Stimulated activated CD4-positive, alpha-beta T cell treated with anti-CD3 and anti-CD28 coated beads, Interleukin-1b, Interleukin-23, amount 100 ng/mL, for 48 hours (primary cell): ENCODE measurements around the gene RNF123.

Source experiments
- DNase-seq: peaks from one replicate; pipeline ENCODE4 v3.0.0-alpha.2; 2020

RNF123 gene

GRCh38 chr3:49756036-49756435 lies 66.7 kb downstream of the RNF123 start:
- DNase-seq = no peak

- no peak for DNase-seq
These were observed 67.8 kb downstream of the RNF123 start for GRCh38 chr3:49757197-49757596.

DNA sequence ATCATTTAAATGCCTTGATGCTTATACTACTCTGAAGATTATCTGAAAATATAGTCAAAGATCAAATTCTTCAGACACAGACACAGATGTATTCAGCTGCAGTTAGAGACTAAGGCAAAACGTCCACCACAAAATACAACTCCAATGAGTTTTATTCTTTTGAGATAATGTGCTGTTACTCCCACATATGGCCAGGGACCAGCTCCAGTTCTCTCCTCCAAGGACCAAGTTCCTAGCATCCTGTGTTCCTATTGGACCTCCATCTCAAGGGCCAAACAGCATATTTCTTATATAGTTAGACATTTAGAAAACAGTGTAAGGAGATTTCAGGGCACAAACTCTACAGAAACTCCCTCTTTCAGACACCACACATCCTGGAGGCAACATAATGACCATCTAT lies 69.9 kb downstream of the RNF123 start:
- no peak for DNase-seq

DNA sequence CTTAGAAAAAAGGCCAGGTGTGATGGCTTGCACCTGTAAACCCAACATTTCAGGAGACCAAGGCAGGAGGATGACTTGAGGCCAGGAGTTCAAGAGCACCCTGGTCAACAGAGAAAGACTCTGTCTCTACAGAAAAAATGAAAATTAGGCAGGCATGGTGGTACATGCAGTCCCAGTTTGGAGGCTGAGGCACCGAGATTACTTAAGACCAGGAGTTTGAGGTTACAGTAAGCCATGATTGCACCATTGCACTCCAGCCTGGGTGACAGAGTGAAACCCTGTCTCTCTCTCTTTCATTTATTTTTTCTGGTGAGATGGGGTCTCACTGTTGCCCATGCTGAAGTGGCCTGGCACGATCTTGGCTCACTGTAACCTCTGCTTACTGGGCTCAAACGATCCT lies 72.3 kb downstream of the RNF123 start:
- DNase-seq = no peak

DNA sequence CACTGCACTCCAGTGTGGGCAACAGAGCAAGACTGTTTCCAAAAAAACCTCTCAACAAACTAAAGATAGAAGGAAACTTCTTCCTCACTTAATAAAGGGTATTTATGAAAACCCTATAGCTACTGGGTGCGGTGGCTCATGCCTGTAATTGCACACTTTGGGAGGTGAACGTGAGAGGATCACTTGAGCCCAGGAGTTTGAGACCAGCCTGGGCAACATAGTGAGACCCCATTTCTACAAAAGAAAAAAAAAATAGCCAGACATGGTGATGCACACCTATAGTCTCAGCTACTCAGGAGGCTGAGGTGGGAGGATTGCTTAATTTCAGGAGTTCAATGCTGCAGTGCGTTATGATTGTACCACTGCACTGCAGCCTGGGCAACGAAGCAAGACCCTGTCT lies 74.6 kb downstream of the RNF123 start:
- DNase-seq = no peak

GRCh38 chr3:49769286-49769915 lies 80.0 kb downstream of the RNF123 start:
- DNase-seq = no peak

GRCh38 chr3:49769926-49770325 lies 80.6 kb downstream of the RNF123 start:
- no peak for DNase-seq
